Gastrocnemius medialis (tissue), 4 donors: ENCODE data around the gene NCEH1.
"Not testable (repeated sequence)": the region's sequence is repeated elsewhere in the genome, so short reads cannot be mapped to it uniquely, and the experiment has no call there.

Experiments used
- POLR2A ChIP-seq, 2 donors: fragments of 450-650 bp; IDR thresholded peaks; one replicate each; pipeline ENCODE4 v1.6.1; 2017; ENCODE audit warnings: antibody characterized with exemption in 2 of 2, mild to moderate bottlenecking in 2 of 2, moderate library complexity in 2 of 2
- TF ChIP-seq, protein P1 (sequence below), 5 experiments: fragments of 450-650 bp in 3 of 5; fragments of 200-600 bp in 2 of 5; sonication (generic) in 2 of 5; IDR thresholded peaks in 4 of 5; conservative IDR thresholded peaks in 1 of 5; 1 replicate in 4 of 5; 2 replicates in 1 of 5; pipeline ENCODE4 v1.5.1; 2016 to 2019; ENCODE audit warnings: antibody characterized with exemption in 5 of 5, mild to moderate bottlenecking in 3 of 5, moderate library complexity in 3 of 5

DNA sequence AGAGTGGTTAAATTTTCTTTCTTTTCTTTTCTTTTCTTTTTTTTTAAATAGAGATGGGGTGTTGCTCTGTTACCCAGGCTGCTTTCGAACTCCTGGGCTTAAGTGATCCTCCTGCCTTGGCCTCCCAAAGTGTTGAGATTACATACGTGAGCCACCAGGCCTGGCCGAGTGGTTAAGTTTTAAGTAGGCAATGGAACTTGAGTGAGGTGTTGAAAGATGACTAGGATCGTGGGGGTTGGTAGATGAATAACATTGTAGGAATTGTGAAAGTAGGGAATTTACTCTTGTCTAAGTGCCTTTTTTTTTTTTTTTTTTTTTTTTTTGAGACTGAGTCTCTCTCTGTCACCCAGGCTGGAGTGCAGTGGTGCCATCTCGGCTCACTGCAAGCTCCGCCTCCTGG lies 49.5 kb upstream of the NCEH1 start:
- not testable (repeated sequence) for TF ChIP-seq POLR2A (IDR thresholded peaks at IDR 0.05)
- TF ChIP-seq, protein P1, sequence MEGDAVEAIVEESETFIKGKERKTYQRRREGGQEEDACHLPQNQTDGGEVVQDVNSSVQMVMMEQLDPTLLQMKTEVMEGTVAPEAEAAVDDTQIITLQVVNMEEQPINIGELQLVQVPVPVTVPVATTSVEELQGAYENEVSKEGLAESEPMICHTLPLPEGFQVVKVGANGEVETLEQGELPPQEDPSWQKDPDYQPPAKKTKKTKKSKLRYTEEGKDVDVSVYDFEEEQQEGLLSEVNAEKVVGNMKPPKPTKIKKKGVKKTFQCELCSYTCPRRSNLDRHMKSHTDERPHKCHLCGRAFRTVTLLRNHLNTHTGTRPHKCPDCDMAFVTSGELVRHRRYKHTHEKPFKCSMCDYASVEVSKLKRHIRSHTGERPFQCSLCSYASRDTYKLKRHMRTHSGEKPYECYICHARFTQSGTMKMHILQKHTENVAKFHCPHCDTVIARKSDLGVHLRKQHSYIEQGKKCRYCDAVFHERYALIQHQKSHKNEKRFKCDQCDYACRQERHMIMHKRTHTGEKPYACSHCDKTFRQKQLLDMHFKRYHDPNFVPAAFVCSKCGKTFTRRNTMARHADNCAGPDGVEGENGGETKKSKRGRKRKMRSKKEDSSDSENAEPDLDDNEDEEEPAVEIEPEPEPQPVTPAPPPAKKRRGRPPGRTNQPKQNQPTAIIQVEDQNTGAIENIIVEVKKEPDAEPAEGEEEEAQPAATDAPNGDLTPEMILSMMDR (IDR thresholded peaks at IDR 0.05 in 4 of 5, conservative IDR thresholded peaks at IDR 0.05 in 1 of 5), result not testable (repeated sequence)
